Measurements from ENCODE around the gene ICAM1. TPM values are rescaled to one million over a fixed set of nuclear protein-coding genes. Genes with fewer than 3 reads are reported as not detected.
A peak's percentile ranks its signal among the peaks of the same experiment; 100 is the strongest.

ICAM1 gene
- total and polyA plus RNA-seq, 2 of the 13 experiments (the other 11 are each of a cell fraction or from before 2014, with no cell fraction given) = 37.9 to 98.4 TPM

- TF ChIP-seq MNT (IDR thresholded peaks at IDR 0.05) (peak; percentile 65), HCFC1 (IDR thresholded peaks at IDR 0.05; ENCODE audit: low read depth, low read length) (no peak), ZNF430 (CRISPR knock-in tag; IDR thresholded peaks at IDR 0.05) (no peak), DBP (CRISPR knock-in tag; IDR thresholded peaks at IDR 0.05; ENCODE audit: not compliant biosample characterization) (no peak), ARNTL (CRISPR knock-in tag; IDR thresholded peaks at IDR 0.05) (peak; percentile 72; the same call in 1 of the 2 replicates), KDM6A (CRISPR knock-in tag; IDR thresholded peaks at IDR 0.05; ENCODE audit: low read depth) (no peak), ZNF839 (CRISPR knock-in tag; IDR thresholded peaks at IDR 0.05; ENCODE audit: borderline replicate concordance) (no peak), SMYD3 (CRISPR knock-in tag; IDR thresholded peaks at IDR 0.05) (no peak), TIGD3 (CRISPR knock-in tag; IDR thresholded peaks at IDR 0.05; ENCODE audit: borderline replicate concordance) (0 out of 2 replicates have a peak, but pooled peaks have one; percentile 43), ZNF609 (CRISPR knock-in tag; IDR thresholded peaks at IDR 0.05; ENCODE audit: borderline replicate concordance) (no peak; the same call in 1 of the 2 replicates), KMT2B (CRISPR knock-in tag; IDR thresholded peaks at IDR 0.05) (no peak), NFIC (IDR thresholded peaks at IDR 0.05; ENCODE audit: low read length) (no peak), HDAC2 (CRISPR knock-in tag; IDR thresholded peaks at IDR 0.05) (0 out of 2 replicates have a peak, but pooled peaks have one; percentile 32), SSRP1 (CRISPR knock-in tag; IDR thresholded peaks at IDR 0.05) (no peak), NCOA1 (CRISPR knock-in tag; IDR thresholded peaks at IDR 0.05) (0 out of 2 replicates have a peak, but pooled peaks have one; percentile 50), CBX2 (IDR thresholded peaks at IDR 0.05; ENCODE audit: low read depth, low read length) (no peak), CBX2 (CRISPR knock-in tag; IDR thresholded peaks at IDR 0.05; ENCODE audit: low read depth) (no peak), SP1 (IDR thresholded peaks at IDR 0.05) (no peak), SP1 (CRISPR knock-in tag; IDR thresholded peaks at IDR 0.05) (peak; percentile 75), MTF1 (CRISPR knock-in tag; IDR thresholded peaks at IDR 0.05) (peak; percentile 47; the same call in 1 of the 2 replicates), NFYC (CRISPR knock-in tag; IDR thresholded peaks at IDR 0.05) (peak; percentile 28; the same call in 1 of the 2 replicates), SP4 (CRISPR knock-in tag; IDR thresholded peaks at IDR 0.05) (peak; percentile 90)
Observed at GRCh38 chr19:10334588-10335351, 63.9 kb downstream of the ICAM1 start (continued).

Measured in HepG2 (cell line).